Measurements from ENCODE around the gene WWTR1. TPM values are rescaled to one million over a fixed set of nuclear protein-coding genes. Genes with fewer than 3 reads are reported as not detected.

Gene WWTR1
- total and polyA plus RNA-seq, 8 donors: 15.4 to 116 (median 61.4) TPM

DNA sequence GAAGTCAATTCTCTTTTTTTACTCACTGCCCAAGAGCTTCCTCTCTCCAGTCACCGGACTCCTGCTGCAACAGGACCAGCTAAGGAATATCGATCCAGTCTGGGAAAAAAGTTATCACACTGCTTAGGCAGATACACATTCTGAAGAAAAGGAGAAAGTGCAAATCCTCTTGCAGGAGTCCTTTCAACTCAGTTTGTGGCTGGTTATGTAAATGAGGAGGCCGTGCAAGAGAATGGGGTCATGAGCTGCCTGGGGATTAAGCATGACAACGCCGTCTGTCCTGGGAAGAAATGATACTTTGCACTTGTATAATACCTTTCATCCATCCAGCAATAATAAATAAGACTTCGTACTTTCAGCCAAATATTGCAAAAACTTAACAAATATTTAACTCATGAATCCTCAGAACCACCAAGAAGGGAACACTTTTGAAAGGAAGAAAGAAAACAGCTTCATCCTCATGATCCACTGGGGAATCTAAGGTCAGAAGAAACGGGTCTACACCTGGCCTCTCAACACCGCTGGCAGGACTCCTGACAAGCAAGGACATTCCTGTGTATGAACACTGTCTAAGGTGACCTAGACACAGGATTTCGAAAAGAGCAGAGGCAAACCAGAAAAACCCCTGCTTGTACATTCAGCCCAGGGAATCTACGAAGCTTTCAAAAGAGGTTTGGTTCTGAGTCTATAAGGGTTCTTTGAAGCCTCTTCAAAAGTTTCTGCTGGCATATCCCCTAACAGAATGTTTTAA, 13.1 kb upstream of the WWTR1 start:
- 48 to 70% (median 60%) methylated on average over 10 of the region's 10 CpGs for WGBS, 5 donors
- H3K27me3 ChIP-seq: no peaks in the 10 kb centered on the region

DNA sequence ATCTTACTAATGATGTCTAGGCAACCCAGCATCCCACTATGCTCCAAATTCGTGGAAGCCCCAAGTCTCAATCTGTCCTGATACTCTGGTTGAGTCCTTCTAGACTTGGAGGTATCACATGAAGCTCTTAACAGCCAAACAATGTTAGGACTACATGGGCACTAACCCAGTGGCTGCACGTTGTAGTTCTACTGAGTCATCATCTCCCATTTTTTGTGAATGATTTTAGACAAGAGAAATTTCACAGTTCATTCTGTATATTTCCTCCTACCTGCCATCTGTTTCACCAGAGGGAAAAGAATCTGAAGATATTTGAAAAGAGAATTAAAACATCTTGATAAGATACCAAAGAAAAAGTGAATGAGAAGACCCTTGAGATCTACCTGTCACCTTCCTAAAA, 9.8 kb upstream of the WWTR1 start:
- TF ChIP-seq POLR2AphosphoS5 (IDR thresholded peaks at IDR 0.05): no peak
- TF ChIP-seq, protein P1, sequence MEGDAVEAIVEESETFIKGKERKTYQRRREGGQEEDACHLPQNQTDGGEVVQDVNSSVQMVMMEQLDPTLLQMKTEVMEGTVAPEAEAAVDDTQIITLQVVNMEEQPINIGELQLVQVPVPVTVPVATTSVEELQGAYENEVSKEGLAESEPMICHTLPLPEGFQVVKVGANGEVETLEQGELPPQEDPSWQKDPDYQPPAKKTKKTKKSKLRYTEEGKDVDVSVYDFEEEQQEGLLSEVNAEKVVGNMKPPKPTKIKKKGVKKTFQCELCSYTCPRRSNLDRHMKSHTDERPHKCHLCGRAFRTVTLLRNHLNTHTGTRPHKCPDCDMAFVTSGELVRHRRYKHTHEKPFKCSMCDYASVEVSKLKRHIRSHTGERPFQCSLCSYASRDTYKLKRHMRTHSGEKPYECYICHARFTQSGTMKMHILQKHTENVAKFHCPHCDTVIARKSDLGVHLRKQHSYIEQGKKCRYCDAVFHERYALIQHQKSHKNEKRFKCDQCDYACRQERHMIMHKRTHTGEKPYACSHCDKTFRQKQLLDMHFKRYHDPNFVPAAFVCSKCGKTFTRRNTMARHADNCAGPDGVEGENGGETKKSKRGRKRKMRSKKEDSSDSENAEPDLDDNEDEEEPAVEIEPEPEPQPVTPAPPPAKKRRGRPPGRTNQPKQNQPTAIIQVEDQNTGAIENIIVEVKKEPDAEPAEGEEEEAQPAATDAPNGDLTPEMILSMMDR (IDR thresholded peaks at IDR 0.05): no peak
- no peak for TF ChIP-seq EP300 (IDR thresholded peaks at IDR 0.05)
- Histone ChIP-seq H3K27me3 (no peaks in the 10 kb centered on the region), H3K4me3 (no peak overlapping the region), H3K9me3 (no peaks in the 10 kb centered on the region), H3K4me1 (peaks cover 0 to 4% (median 0%) of the 10 kb centered on the region in 4 donors), H3K36me3 (no peaks in the 10 kb centered on the region), H3K27ac (no peak overlapping the region)
- DNase-seq: no peak
- WGBS, 5 donors: 59 to 78% (median 70%) methylated on average over 2 of the region's 2 CpGs
- intact Hi-C loops (cut with DNase I; ENCODE audit: low total_unique reads): loop anchor here (10.0 kb wide), 1 partner anchor 47 kb away; no protein-coding TSS in a partner anchor

More for the DNA sequence above, 13.1 kb upstream of the WWTR1 start:
- Histone ChIP-seq H3K36me3 (no peaks in the 10 kb centered on the region), H3K4me3 (no peak overlapping the region), H3K27ac (no peak overlapping the region), H3K9me3 (no peaks in the 10 kb centered on the region), H3K4me1 (peaks cover 0 to 4% (median 0%) of the 10 kb centered on the region in 4 donors)
- TF ChIP-seq, protein P1 (IDR thresholded peaks at IDR 0.05): no peak
- TF ChIP-seq POLR2A (IDR thresholded peaks at IDR 0.05): no peak
- TF ChIP-seq EP300 (IDR thresholded peaks at IDR 0.05): no peak
- TF ChIP-seq POLR2AphosphoS5 (IDR thresholded peaks at IDR 0.05): no peak
- no peak for DNase-seq
- intact Hi-C loops (cut with DNase I; ENCODE audit: low total_unique reads): no loop called here

DNA sequence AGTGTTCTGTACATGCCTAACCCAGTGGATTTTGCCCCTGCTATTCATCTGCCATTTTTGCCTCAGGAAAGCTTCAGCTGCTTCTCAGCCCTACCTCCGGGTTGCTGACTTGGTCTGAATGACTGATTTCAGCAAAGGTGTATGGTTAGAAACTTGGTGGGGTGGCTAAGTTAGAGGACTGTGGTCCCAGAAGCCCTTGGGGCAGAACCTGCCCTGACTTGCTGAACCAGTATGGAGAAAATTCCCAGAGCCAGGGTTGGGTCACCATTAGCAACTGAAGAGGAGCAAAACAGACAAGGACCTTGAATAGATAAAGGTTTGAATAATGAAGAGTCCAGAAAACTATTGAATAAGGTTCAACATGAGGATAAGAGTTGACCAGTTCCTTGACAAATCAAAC, 6.1 kb upstream of the WWTR1 start:
- Histone ChIP-seq H3K27ac (no peak overlapping the region), H3K4me3 (no peak overlapping the region), H3K27me3 (peaks cover 0 to under 1% (median 0%) of the 10 kb centered on the region in 3 donors), H3K9me3 (no peaks in the 10 kb centered on the region), H3K36me3 (no peaks in the 10 kb centered on the region), H3K4me1 (peaks cover under 1 to 21% (median 10%) of the 10 kb centered on the region in 4 donors)
- no peak for DNase-seq
- TF ChIP-seq POLR2A (IDR thresholded peaks at IDR 0.05) (no peak), POLR2AphosphoS5 (IDR thresholded peaks at IDR 0.05) (no peak)
- TF ChIP-seq, protein P1 (IDR thresholded peaks at IDR 0.05): no peak
- intact Hi-C loops (cut with DNase I; ENCODE audit: low total_unique reads): loop anchor here (10.0 kb wide), 1 partner anchor 51 kb away; no protein-coding TSS in a partner anchor
- WGBS, 5 donors: 77 to 90% (median 87%) methylated on average over 1 of the region's 1 CpG

DNA sequence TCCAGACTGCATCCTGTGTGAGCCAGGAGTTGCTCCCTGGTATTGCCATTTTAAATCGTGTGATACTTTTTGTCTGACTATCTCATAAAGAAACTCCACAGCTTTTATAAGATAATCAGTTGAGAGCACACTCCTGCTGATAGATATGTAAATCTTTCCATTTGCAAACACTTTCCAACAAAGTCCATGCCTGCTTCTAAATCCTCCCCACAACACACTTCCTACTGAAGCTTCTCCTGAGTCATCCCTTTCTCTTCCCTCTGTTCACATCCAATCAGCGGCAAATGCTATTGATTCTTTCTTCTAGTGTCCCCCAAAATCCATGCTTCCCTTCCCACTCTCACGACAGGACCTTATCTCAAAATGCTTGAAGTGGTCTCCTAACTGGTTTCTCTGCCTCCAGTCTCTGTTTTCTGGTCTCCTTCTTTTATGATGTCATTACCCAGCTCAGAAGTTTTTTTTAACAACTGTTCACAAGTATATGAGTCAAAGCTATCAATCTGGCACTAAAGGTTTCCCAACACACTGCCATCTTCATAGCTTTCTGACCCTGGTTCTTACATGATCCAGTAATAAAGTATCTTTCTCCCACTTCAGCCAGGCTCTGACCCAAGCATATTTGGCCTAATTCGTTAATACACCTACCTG, 4.5 kb upstream of the WWTR1 start:
- H3K27me3 ChIP-seq: peaks cover 0 to 16% (median 0%) of the 10 kb centered on the region in 3 donors
- intact Hi-C loops (cut with DNase I; ENCODE audit: low total_unique reads): loop anchor here (10.0 kb wide), 1 partner anchor 52 kb away; no protein-coding TSS in a partner anchor
- H3K9me3 ChIP-seq: no peaks in the 10 kb centered on the region
- H3K27ac ChIP-seq: no peak overlapping the region
- no peaks in the 10 kb centered on the region for H3K36me3 ChIP-seq
- DNase-seq: no peak
- TF ChIP-seq POLR2A (IDR thresholded peaks at IDR 0.05): no peak
- TF ChIP-seq POLR2AphosphoS5 (IDR thresholded peaks at IDR 0.05): no peak
- TF ChIP-seq EP300 (IDR thresholded peaks at IDR 0.05): no peak
- TF ChIP-seq, protein P1 (IDR thresholded peaks at IDR 0.05): no peak
- 65 to 75% (median 70%) methylated on average over 4 of the region's 4 CpGs for WGBS, 5 donors
- H3K4me1 ChIP-seq: peaks cover 5 to 29% (median 17%) of the 10 kb centered on the region in 4 donors
- H3K4me3 ChIP-seq: no peak overlapping the region
